Erythroblast (primary cell): ENCODE results near the gene CYS1.

ENCODE experiments used
- DNase-seq, 2 experiments: peaks; one replicate each; lab custom pipeline; 2025; lab: John Stamatoyannopoulos, UW
- GATA1 ChIP-seq: IDR thresholded peaks from 2 replicates; pipeline ENCODE4 v1.6.1; 2011; ENCODE audit warnings: low read depth, mild to moderate bottlenecking, control low read depth, low read length, moderate library complexity
- POLR2A ChIP-seq: IDR thresholded peaks from 2 replicates; pipeline ENCODE4 v1.6.1; 2011; ENCODE audit warnings: mild to moderate bottlenecking, low read length

Gene CYS1

GRCh38 chr2:10057231-10058107, 22.7 kb downstream of the CYS1 start:
- peak; percentile 69 to 75 for DNase-seq
- no peak for TF ChIP-seq GATA1
- no peak for TF ChIP-seq POLR2A

GRCh38 chr2:10056439-10056838, 23.8 kb downstream of the CYS1 start:
- TF ChIP-seq POLR2A, result no peak
- TF ChIP-seq GATA1, result no peak
- no peak for DNase-seq

GRCh38 chr2:10054976-10055375, 25.2 kb downstream of the CYS1 start:
- TF ChIP-seq GATA1, result no peak
- no peak for TF ChIP-seq POLR2A
- DNase-seq, result no peak

DNA sequence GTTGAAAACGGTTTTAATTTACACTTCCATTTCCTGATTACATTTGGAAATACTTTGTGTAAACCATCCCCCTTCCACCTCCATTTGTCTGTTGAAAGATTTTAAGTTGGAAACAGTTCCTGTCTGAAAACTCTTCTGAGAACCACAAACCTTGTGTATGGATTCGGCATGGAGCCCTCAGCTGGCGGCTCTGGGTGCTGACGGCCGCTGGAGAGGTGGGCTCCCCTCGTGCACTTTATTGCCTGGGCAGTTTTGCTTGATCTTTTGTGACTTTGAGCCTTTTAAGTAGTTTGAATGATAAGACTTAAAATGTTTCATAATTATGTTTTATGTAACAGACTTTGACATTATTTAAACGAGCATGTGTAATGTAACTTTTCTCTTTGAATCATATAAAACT, 25.8 kb downstream of the CYS1 start:
- no peak for TF ChIP-seq POLR2A
- no peak for TF ChIP-seq GATA1
- no peak for DNase-seq

- TF ChIP-seq GATA1, result no peak
- TF ChIP-seq POLR2A, result no peak
- DNase-seq, result no peak
These were observed 26.9 kb downstream of the CYS1 start for GRCh38 chr2:10053351-10053750.

GRCh38 chr2:10052216-10052615, 28.0 kb downstream of the CYS1 start:
- DNase-seq, result no peak

GRCh38 chr2:10048501-10049171, 31.6 kb downstream of the CYS1 start:
- TF ChIP-seq GATA1, result no peak
- TF ChIP-seq POLR2A, result no peak
- DNase-seq, result peak; percentile 64 to 80

More at GRCh38 chr2:10052216-10052615, 28.0 kb downstream of the CYS1 start:
- TF ChIP-seq POLR2A, result no peak
- no peak for TF ChIP-seq GATA1

- DNase-seq, result no peak
- TF ChIP-seq POLR2A (no peak), GATA1 (no peak)
These were observed 32.4 kb downstream of the CYS1 start for GRCh38 chr2:10047616-10048500.

- DNase-seq, result no peak
- no peak for TF ChIP-seq GATA1
- TF ChIP-seq POLR2A, result no peak
These were observed 33.3 kb downstream of the CYS1 start for GRCh38 chr2:10046931-10047330.

GRCh38 chr2:10045561-10046355, 34.5 kb downstream of the CYS1 start:
- TF ChIP-seq POLR2A, result no peak
- peak in 1 of 2 experiments; percentile 22 for DNase-seq

- TF ChIP-seq POLR2A, result no peak
- no peak for TF ChIP-seq GATA1
- peak; percentile 94 to 96 for DNase-seq
These were observed 36.2 kb downstream of the CYS1 start for GRCh38 chr2:10043906-10044601.

GRCh38 chr2:10043256-10043905, 36.8 kb downstream of the CYS1 start, which contains the start of gene KLF11:
TSS of gene KLF11 (plus strand) at chr2:10043550. CDS start at chr2:10043717, 167 bp downstream.
- DNase-seq, result peak; percentile 94 to 96
- TF ChIP-seq POLR2A (no peak), GATA1 (no peak)
